Choroid plexus epithelial cell (primary cell): ENCODE results near the gene TRIM33.
A peak's percentile ranks its signal among the peaks of the same experiment; 100 is the strongest.

Experiments
- DNase-seq: peaks from one replicate; pipeline ENCODE4 v3.0.0-alpha.2; 2010; ENCODE audit warnings: low read depth
- H3K4me3 ChIP-seq: 2 replicates; pipeline ENCODE4 v1.5.1; 2011; ENCODE audit warnings: low read depth, mild to moderate bottlenecking, control low read depth, low read length, moderate library complexity
- TF ChIP-seq, protein P1 (sequence below): conservative IDR thresholded peaks from 2 replicates; pipeline ENCODE4 v1.5.1; 2011; ENCODE audit warnings: low read depth, mild to moderate bottlenecking, control low read depth, inconsistent platforms, low read length, moderate library complexity

TRIM33 gene

DNA sequence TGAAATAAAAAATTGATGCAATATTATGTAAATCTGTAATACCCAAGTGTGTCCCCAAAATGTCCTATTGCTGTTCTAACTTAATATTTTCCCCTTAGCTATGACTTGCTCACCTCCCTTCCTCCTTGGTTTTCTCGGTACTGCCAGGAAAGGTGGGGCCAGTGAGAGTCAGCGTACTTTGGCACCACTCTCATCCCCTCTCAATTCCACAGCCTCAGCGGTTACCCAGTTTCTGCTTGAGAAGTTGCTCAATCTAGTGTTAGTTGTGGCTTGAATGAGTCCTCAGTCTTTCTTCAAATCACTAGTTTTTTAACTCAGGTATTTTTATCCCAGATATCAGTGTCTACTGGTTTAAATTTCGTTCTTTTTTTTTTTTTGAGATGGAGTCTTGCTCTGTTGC is 38.1 kb upstream of the TRIM33 start:
- TF ChIP-seq, protein P1, sequence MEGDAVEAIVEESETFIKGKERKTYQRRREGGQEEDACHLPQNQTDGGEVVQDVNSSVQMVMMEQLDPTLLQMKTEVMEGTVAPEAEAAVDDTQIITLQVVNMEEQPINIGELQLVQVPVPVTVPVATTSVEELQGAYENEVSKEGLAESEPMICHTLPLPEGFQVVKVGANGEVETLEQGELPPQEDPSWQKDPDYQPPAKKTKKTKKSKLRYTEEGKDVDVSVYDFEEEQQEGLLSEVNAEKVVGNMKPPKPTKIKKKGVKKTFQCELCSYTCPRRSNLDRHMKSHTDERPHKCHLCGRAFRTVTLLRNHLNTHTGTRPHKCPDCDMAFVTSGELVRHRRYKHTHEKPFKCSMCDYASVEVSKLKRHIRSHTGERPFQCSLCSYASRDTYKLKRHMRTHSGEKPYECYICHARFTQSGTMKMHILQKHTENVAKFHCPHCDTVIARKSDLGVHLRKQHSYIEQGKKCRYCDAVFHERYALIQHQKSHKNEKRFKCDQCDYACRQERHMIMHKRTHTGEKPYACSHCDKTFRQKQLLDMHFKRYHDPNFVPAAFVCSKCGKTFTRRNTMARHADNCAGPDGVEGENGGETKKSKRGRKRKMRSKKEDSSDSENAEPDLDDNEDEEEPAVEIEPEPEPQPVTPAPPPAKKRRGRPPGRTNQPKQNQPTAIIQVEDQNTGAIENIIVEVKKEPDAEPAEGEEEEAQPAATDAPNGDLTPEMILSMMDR, result no peak
- peak; percentile 5 for DNase-seq
- no peak overlapping the region for H3K4me3 ChIP-seq

DNA sequence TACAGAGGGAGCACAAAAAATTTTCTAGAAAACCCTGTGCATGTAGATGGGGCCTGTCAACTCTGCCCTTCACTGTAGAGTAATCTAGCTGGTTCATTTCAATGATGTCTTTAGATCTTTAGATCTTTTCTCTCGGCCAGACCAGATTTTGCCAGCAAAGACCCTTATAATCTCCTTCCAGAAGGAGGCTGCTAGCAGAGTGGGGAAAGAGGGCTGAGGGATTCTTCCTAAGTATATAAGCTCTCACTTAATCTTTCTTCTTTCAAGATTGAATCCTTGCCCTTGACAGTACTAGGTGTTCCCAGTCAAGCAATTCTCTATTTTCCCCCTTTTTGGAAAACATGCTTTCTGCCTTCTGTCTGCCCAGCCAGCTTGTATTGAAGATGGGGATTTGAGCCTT is 36.1 kb upstream of the TRIM33 start:
- no peak overlapping the region for H3K4me3 ChIP-seq
- DNase-seq, result no peak
- TF ChIP-seq, protein P1, result no peak

DNA sequence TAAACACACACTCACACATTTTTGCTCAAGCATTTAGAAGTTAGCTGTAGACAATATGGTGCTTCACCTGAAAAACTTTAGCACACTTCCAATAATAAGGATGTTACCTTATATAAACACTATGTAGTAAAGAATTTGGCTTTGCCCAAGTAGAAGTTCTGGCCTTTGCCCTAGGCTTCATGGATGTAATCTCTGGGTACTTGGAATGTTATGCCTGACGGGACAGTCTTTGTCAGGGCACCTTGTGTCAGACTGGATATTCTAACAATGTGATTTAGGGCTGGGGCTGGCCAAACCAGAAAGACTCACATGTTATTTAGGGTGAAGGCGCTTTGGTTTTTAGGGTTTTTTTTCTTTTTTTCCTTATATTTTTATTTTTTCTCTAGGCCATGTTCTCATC is 34.8 kb upstream of the TRIM33 start:
- TF ChIP-seq, protein P1, result no peak
- no peak for DNase-seq
- no peak overlapping the region for H3K4me3 ChIP-seq

DNA sequence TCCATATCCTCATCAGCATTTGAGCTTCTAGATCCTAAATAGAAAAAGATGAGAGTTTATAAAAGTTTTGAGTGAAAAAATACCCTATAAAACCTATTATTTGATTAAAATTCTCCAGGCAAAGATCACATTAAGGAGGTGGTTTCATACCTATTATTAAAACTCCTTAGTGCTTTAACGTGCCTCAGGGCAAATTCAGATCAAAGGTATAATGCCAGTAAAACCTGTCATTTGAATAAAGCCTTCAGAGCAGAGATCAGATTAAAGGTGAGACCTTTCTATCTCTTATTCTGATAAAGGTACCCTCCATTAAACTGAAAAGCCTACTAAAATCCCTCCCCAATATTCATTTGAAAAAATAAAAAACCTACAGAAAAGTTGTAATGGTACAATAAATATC is 34.3 kb upstream of the TRIM33 start:
- DNase-seq, result no peak
- TF ChIP-seq, protein P1, result no peak
- H3K4me3 ChIP-seq, result no peak overlapping the region

DNA sequence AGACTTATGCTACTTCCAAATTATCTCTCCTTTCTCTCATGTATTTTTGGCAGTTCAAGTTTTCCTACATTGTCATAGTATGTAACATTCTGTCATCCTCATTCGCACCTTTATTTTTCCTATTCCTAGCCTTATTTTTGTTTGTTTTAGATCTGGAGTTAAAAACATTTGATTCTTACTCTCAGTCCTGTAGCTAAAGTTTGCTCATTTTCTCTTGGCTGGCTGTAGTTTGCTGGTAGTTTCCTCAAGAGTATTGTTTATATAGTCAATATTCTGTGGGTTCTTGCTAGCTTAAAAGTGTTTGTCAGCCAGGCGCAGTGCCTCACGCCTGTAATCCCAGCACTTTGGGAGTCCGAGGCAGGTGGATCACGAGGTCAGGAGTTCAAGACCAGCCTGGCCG is 29.8 kb upstream of the TRIM33 start:
- no peak for DNase-seq
- TF ChIP-seq, protein P1, result no peak
- H3K4me3 ChIP-seq, result no peak overlapping the region

DNA sequence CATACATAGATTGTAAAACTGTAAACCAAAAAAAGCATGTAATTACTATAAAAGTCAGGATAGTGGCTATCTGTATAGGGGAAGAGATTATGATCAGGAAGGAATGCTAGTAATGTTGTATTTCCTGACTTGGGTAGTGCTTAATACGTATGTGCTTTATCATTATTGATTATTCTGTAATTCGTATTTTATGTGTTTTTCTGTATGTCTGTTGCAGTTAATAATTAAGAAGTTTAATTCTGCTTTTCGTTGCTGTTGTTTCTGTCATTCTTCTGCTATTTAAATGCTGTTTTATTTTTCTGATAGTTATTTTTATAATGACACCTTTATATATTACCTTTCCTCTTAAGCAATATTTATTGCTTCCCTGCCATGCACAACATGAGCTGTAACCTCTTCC is 29.3 kb upstream of the TRIM33 start:
- DNase-seq, result peak; percentile 4
- TF ChIP-seq, protein P1, result no peak
- H3K4me3 ChIP-seq, result no peak overlapping the region

DNA sequence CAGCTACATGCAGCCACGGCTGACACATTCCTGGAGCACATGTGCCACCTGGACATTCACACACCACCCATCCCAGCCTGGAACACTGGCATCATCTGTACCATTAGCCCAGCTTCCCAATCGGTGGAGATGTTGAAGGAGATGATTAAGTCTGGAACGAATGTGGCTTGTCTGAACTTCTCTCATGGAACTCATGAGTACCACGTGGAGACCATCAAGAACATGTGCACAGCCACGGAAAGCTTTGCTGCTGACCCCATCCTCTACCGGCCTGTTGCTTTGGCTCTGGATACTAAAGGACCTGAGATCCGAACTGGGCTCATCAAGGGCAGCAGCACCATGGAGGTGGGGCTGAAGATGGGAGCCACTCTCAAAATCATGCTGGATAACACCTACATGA is 25.0 kb upstream of the TRIM33 start:
- no peak for DNase-seq
- TF ChIP-seq, protein P1, result no peak
- no peak overlapping the region for H3K4me3 ChIP-seq
